AG04449 (cell line): Measurements from ENCODE around the gene LINS1.

ENCODE experiments used
- CTCF ChIA-PET: fragments of 350-600 bp; formaldehyde crosslinking; extraction: SDS; loops from one replicate; lab custom pipeline; 2021; ENCODE audit warnings: antibody characterized with exemption; lab: Yijun Ruan, JAX
- POLR2A ChIA-PET: fragments of 400-600, 350-600 bp; formaldehyde crosslinking; extraction: SDS; loops from one replicate; lab custom pipeline; 2020; ENCODE audit warnings: antibody characterized with exemption, inconsistent platforms; lab: Yijun Ruan, JAX
- DNase-seq: peaks from one replicate; pipeline ENCODE4 v3.0.0-alpha.2; 2010; ENCODE audit warnings: low read depth, low spot score
- H3K4me3 ChIP-seq: 2 replicates; pipeline ENCODE4 v1.5.1; 2011; ENCODE audit warnings: low read depth, mild to moderate bottlenecking, control low read depth, low read length
- TF ChIP-seq, protein P1 (sequence below): IDR thresholded peaks from one replicate; pipeline ENCODE4 v1.5.1; 2011; ENCODE audit warnings: mild to moderate bottlenecking, moderate library complexity, low read length, control low read depth, inconsistent platforms; ENCODE audit not compliant: insufficient read depth; ENCODE audit errors: missing control alignments

LINS1 gene

DNA sequence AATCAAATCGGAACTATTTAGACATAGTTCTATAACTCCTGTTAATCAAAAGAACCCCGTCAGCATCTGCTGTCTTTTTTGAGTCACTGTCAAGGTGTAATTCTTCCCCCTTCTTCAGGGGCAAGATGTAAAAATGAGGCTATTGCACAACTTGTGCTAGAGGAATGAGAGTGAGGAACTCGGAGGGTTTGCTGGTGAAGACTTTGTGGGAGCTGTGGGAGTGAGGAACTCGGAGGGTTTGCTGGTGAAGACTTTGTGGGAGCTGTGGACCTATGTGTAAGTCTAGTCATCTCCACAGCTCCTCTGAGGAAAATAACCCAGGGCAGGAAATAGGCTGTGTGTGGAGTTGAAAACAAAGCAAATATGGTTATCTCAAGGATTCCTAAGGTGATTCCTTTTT is 70.8 kb downstream of the LINS1 start:
- ChIA-PET POLR2A (no interaction called here), CTCF (no interaction called here)
- DNase-seq: no peak
- TF ChIP-seq, protein P1, sequence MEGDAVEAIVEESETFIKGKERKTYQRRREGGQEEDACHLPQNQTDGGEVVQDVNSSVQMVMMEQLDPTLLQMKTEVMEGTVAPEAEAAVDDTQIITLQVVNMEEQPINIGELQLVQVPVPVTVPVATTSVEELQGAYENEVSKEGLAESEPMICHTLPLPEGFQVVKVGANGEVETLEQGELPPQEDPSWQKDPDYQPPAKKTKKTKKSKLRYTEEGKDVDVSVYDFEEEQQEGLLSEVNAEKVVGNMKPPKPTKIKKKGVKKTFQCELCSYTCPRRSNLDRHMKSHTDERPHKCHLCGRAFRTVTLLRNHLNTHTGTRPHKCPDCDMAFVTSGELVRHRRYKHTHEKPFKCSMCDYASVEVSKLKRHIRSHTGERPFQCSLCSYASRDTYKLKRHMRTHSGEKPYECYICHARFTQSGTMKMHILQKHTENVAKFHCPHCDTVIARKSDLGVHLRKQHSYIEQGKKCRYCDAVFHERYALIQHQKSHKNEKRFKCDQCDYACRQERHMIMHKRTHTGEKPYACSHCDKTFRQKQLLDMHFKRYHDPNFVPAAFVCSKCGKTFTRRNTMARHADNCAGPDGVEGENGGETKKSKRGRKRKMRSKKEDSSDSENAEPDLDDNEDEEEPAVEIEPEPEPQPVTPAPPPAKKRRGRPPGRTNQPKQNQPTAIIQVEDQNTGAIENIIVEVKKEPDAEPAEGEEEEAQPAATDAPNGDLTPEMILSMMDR: no peak
- H3K4me3 ChIP-seq: no peak overlapping the region

DNA sequence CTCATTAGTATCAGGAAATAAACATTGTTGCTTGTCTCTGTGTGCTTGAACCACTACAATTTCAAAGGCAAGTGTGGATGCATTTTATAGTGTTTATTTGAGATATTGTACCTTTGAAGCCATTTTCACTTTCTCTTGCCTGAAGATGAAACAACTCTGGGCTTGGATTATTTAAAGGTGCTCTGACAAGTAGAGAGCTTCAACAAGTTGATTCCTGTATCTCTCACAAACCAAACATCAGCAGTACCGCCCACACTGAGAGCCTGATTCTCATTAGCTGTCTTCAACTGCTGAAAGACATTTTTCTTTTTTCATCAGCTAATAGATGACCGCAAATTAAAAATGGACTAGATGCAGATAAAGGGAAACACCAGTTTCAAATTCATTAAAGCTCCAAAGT is 72.4 kb downstream of the LINS1 start:
- POLR2A ChIA-PET: no interaction called here
- CTCF ChIA-PET: interaction anchor here (1.0 kb wide), 1 partner anchor 43 kb away, joined by 3 read pairs; no protein-coding TSS in a partner anchor
- TF ChIP-seq, protein P1: no peak
- no peak for DNase-seq
- no peak overlapping the region for H3K4me3 ChIP-seq

DNA sequence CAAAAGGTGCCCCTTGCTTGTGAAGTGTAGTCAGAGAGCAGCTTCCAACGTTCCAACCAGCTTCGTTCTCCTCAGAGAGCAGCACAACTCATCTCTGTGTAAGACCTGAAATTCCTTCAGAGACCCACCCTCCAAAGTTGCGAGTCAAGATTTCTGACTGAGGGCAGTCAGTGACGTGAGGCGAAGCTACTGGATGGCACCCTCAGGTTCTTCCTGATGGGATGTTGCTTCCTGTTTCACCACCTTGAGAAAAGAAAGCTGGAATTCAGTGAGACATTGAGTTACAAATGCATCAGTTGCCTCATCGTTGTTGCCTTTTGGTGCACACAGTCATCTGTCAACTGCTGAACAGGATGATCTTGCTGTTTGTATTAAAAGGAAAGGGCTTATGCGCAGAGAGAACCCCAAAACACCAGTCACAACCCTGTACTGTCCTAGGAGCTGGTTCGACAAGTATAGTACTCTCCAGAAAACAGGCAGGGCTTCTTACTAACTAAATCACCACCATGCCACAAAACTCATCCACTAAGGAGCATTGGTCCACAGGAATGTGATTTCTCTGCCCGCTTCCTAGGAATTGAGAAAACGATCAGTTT is 73.1 kb downstream of the LINS1 start, which contains the start of gene CERS3:
Gene CERS3, minus strand, starts transcription at position 118 of the 596 bp plus-strand sequence. CDS start 27,101 bp downstream, outside the sequence.
- TF ChIP-seq, protein P1: no peak
- H3K4me3 ChIP-seq: no peak within 1 kb of the TSS
- POLR2A ChIA-PET: no interaction called here
- CTCF ChIA-PET: interaction anchor here (1.0 kb wide), 1 partner anchor 44 kb away, joined by 3 read pairs; no protein-coding TSS in a partner anchor
- DNase-seq: no peak

DNA sequence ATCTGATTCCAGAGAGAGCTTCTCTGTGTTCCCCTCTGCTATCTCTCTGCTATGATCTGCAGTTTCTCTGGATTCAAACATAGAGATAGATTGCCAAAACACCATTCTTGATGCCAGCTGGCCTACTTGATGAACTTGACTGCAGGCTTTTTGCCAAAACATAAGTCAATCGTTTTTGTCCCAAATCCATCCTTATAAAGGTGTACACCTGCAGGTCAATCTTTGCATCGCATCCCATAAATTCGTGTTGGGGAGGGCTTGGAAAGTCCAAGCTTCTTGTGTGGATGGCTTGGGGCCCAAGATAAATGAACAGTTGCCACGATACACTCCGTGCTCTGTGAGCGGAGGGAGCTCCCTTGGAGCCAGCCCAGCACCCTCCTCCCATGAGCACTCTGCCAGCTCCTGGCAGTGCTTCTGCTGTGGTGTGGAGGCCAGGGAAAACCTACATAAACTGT is 75.9 kb downstream of the LINS1 start:
- DNase-seq: no peak
- CTCF ChIA-PET: no interaction called here
- H3K4me3 ChIP-seq: no peak overlapping the region
- POLR2A ChIA-PET: no interaction called here
- TF ChIP-seq, protein P1: no peak

DNA sequence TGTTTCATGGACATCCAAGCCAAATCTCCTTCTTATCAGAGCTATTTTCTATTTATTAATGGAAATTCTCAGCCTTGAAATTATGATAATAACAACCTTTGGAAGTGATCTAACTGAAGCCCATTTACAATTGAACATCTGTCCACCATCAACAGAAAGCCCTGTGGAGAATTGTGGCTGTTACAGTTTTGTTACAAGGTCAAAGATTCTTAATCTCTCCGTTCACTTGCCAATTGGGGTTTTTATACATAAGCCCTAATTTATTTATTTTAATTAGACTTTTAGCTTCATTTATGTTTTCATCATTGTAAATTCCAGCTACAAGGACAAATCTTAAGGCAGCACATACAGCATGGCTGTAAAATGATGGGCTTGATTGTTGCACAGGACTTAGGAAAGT is 76.5 kb downstream of the LINS1 start:
- H3K4me3 ChIP-seq: no peak overlapping the region
- TF ChIP-seq, protein P1: no peak
- no peak for DNase-seq
- ChIA-PET POLR2A (no interaction called here), CTCF (interaction anchor here (1.5 kb wide), 1 partner anchor 46 kb away, joined by 3 read pairs; no protein-coding TSS in a partner anchor)

DNA sequence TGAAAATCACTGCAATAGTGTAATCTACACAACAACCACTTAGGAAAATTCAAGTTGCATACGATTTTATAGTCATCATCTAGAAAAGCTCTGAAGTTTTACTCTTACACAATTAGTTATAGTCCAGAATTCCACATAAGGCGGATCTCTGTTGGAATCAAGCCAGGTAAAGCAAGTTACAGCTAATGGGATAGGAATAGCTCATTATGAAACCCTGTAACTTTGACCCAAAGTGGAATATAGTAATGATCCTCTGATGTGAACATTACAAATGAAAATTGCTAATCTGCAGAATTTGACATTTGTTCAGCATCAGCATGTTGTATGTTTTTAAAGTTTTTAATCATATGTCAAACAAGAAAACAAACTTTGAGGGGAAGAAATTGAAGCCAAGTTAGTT is 77.7 kb downstream of the LINS1 start:
- no peak overlapping the region for H3K4me3 ChIP-seq
- ChIA-PET CTCF (interaction anchor here (1.5 kb wide), 1 partner anchor 47 kb away, joined by 3 read pairs; no protein-coding TSS in a partner anchor), POLR2A (no interaction called here)
- no peak for DNase-seq
- TF ChIP-seq, protein P1: no peak
